Prostate gland (tissue), 2 donors: ENCODE measurements around the gene AVPR1B.

Experiments used
- CTCF ChIP-seq, 4 experiments: fragments of 200-600 bp in 2 of 4; fragments of 450-650 bp in 2 of 4; sonication (generic) in 2 of 4; IDR thresholded peaks; 1 replicate in 3 of 4; 2 replicates in 1 of 4; pipeline ENCODE4 v1.5.1; 2016 to 2019; ENCODE audit warnings: antibody characterized with exemption in 4 of 4, mild to moderate bottlenecking in 2 of 4, moderate library complexity in 2 of 4
- POLR2AphosphoS5 ChIP-seq: sonication (generic); formaldehyde crosslinking; IDR thresholded peaks from one replicate; pipeline ENCODE4 v1.6.1; 2017; ENCODE audit warnings: antibody characterized with exemption

GRCh38 chr1:206108635-206109034 lies 8.6 kb downstream of the AVPR1B start:
- no peak for TF ChIP-seq POLR2AphosphoS5
- no peak for TF ChIP-seq CTCF (IDR thresholded peaks at IDR 0.05)
